ENCODE measurements around the gene GJC2. TPM values are rescaled to one million over a fixed set of nuclear protein-coding genes. Genes with fewer than 3 reads are reported as not detected.

Gene GJC2
- total RNA-seq, 1 experiment from 2014 or later = 0.76 TPM

DNA sequence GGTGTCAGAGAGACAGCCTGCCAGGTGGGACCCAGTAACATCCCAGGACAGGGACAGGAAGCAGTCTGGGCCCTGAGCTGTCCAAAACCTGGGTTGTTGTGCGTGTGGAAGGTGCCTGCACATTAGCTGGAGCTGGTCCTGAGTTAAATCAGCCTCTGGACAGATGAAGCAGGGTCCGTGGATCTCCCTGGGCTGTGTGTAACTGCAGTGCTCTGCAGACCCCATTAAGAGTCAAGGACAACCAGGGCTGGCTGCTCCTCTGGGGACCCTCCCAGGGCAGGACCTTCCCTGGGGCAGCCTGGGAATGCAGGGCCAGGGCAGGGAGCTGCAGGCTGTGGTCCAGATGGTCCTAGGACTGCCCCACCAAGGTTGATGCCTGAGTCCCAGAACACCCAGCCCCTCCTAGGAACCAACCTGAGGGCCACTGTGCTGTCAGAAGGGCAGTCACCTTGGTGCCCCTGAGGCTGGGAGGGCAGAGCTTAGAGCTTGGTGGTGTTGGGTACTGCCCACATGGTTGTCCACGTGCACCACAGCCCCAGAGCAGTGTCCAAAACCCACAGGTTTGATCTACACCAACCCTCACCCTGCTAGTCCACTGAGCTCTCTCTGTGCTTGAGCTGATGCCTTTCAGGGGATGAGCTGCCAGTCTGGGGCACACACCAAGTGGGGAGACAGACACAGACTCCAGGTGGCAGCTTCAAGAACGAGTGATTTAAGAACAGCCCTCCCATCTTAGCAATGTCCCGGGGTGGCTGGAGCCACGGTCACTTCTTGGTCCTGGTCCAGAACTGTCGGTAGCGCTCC, 43.5 kb upstream of the GJC2 start:
- Histone ChIP-seq H3K27me3 (ENCODE audit: insufficient read depth, low read length) (no peaks in the 10 kb centered on the region), H4K20me1 (ENCODE audit: insufficient read depth) (no peaks in the 10 kb centered on the region), H3K36me3 (ENCODE audit: control insufficient read depth in 1 of 2, insufficient read depth in 2 of 2, low read length in 2 of 2) (peaks cover 0 to 14% of the 10 kb centered on the region in 2 experiments; a peak in 1 of 4 replicates), H3K4me1 (ENCODE audit: control insufficient read depth in 1 of 2, insufficient read depth in 2 of 2, low read length in 2 of 2) (peaks cover 6 to 35% of the 10 kb centered on the region in 2 experiments; a peak in 3 of 4 replicates), H3K4me3 (replicated peaks in 1 of 2; ENCODE audit: low read depth in 1 of 2, low read length in 2 of 2) (no peak overlapping the region), H3K9me2 (ENCODE audit: insufficient read depth) (no peaks in the 10 kb centered on the region), H3K27ac (ENCODE audit: low read depth, low read length) (no peak overlapping the region), H2AFZ (ENCODE audit: low read depth, low read length, poor library complexity, severe bottlenecking) (no peak overlapping the region), H3K9ac (ENCODE audit: low read length) (no peak overlapping the region), H3K4me2 (ENCODE audit: low read length) (no peak overlapping the region), H3K79me2 (ENCODE audit: insufficient read depth, low read length) (peaks cover 40% of the 10 kb centered on the region), H3K9me3 (ENCODE audit: control insufficient read depth in 1 of 2, insufficient read depth in 1 of 2, low read depth in 1 of 2, low read length in 2 of 2) (no peaks in the 10 kb centered on the region)
- DNase-seq (ENCODE audit: low read depth, low spot score) = no peak
- ChIA-PET CTCF (no interaction called here), POLR2A (interaction anchor here (1.1 kb wide), 1 partner anchor 351 kb away, joined by 3 read pairs; a partner anchor contains a TSS), RAD21 (ENCODE audit: low non-redundant PET in 1 of 2, low total read pairs in 2 of 2, uncharacterized antibody in 2 of 2, unreplicated experiment in 2 of 2) (no interaction called here)
- intact Hi-C loops (cut with micrococcal nuclease) = no loop called here
- TF ChIP-seq ZFX (IDR thresholded peaks at IDR 0.05) (no peak), CEBPB (IDR thresholded peaks at IDR 0.05; ENCODE audit: low read depth) (no peak), POLR2A (IDR thresholded peaks at IDR 0.05; ENCODE audit: borderline replicate concordance, extremely low read depth, insufficient read depth, insufficient read length) (no peak), SIN3A (IDR thresholded peaks at IDR 0.05; ENCODE audit: low read depth) (no peak), ZNF274 (IDR thresholded peaks at IDR 0.05; ENCODE audit: low read depth, low read length) (no peak), RAD21 (IDR thresholded peaks at IDR 0.05; ENCODE audit: low read depth) (no peak), YY1 (IDR thresholded peaks at IDR 0.05; ENCODE audit: extremely low read depth, insufficient replicate concordance, low read depth, low read length) (no peak), POLR2AphosphoS5 (IDR thresholded peaks at IDR 0.05; ENCODE audit: low read depth, low read length) (no peak), FOSL1 (IDR thresholded peaks at IDR 0.05; ENCODE audit: low read depth) (no peak), SRF (IDR thresholded peaks at IDR 0.05; ENCODE audit: low read depth) (no peak), CBX3 (IDR thresholded peaks at IDR 0.05; ENCODE audit: low read depth) (no peak), JUND (IDR thresholded peaks at IDR 0.05) (no peak), EGR1 (IDR thresholded peaks at IDR 0.05; ENCODE audit: low read depth) (no peak), SP1 (IDR thresholded peaks at IDR 0.05; ENCODE audit: low read depth) (no peak)
- TF ChIP-seq, protein P1, sequence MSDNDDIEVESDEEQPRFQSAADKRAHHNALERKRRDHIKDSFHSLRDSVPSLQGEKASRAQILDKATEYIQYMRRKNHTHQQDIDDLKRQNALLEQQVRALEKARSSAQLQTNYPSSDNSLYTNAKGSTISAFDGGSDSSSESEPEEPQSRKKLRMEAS (IDR thresholded peaks at IDR 0.05) = no peak
- TF ChIP-seq, protein P2, sequence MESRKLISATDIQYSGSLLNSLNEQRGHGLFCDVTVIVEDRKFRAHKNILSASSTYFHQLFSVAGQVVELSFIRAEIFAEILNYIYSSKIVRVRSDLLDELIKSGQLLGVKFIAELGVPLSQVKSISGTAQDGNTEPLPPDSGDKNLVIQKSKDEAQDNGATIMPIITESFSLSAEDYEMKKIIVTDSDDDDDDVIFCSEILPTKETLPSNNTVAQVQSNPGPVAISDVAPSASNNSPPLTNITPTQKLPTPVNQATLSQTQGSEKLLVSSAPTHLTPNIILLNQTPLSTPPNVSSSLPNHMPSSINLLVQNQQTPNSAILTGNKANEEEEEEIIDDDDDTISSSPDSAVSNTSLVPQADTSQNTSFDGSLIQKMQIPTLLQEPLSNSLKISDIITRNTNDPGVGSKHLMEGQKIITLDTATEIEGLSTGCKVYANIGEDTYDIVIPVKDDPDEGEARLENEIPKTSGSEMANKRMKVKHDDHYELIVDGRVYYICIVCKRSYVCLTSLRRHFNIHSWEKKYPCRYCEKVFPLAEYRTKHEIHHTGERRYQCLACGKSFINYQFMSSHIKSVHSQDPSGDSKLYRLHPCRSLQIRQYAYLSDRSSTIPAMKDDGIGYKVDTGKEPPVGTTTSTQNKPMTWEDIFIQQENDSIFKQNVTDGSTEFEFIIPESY (IDR thresholded peaks at IDR 0.05; ENCODE audit: extremely low read depth, insufficient replicate concordance, low read length) = no peak
- TF ChIP-seq, protein P3, sequence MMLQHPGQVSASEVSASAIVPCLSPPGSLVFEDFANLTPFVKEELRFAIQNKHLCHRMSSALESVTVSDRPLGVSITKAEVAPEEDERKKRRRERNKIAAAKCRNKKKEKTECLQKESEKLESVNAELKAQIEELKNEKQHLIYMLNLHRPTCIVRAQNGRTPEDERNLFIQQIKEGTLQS (IDR thresholded peaks at IDR 0.05) = no peak
- TF ChIP-seq, protein P4, sequence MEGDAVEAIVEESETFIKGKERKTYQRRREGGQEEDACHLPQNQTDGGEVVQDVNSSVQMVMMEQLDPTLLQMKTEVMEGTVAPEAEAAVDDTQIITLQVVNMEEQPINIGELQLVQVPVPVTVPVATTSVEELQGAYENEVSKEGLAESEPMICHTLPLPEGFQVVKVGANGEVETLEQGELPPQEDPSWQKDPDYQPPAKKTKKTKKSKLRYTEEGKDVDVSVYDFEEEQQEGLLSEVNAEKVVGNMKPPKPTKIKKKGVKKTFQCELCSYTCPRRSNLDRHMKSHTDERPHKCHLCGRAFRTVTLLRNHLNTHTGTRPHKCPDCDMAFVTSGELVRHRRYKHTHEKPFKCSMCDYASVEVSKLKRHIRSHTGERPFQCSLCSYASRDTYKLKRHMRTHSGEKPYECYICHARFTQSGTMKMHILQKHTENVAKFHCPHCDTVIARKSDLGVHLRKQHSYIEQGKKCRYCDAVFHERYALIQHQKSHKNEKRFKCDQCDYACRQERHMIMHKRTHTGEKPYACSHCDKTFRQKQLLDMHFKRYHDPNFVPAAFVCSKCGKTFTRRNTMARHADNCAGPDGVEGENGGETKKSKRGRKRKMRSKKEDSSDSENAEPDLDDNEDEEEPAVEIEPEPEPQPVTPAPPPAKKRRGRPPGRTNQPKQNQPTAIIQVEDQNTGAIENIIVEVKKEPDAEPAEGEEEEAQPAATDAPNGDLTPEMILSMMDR (IDR thresholded peaks at IDR 0.05 in 2 of 3, conservative IDR thresholded peaks at IDR 0.05 in 1 of 3; ENCODE audit: borderline replicate concordance in 1 of 3, insufficient read depth in 1 of 3, low read depth in 2 of 3, low read length in 2 of 3) = no peak
- no TSS peak for BruUV-seq (replicated peaks)
- no peak for ATAC-seq

All from HCT116 (cell line).